Coronary artery (tissue), 2 donors: ENCODE data around the gene ZNF205.

ENCODE experiments used
- DNase-seq: peaks from one replicate; pipeline ENCODE4 v3.0.0-alpha.2; 2017; ENCODE audit warnings: low spot score
- H3K27ac ChIP-seq, 2 donors: fragments of 200-600 bp; sonication (generic); one replicate each; pipeline ENCODE4 v1.5.1; 2016 to 2019
- H3K4me3 ChIP-seq: fragments of 200-600 bp; sonication (generic); 2 replicates; pipeline ENCODE4 v1.5.1; 2016; ENCODE audit warnings: mild to moderate bottlenecking, moderate library complexity
- TF ChIP-seq, protein P1 (sequence below): fragments of 200-600 bp; sonication (generic); IDR thresholded peaks from one replicate; pipeline ENCODE4 v1.5.1; 2019; ENCODE audit warnings: antibody characterized with exemption

ZNF205 gene

DNA sequence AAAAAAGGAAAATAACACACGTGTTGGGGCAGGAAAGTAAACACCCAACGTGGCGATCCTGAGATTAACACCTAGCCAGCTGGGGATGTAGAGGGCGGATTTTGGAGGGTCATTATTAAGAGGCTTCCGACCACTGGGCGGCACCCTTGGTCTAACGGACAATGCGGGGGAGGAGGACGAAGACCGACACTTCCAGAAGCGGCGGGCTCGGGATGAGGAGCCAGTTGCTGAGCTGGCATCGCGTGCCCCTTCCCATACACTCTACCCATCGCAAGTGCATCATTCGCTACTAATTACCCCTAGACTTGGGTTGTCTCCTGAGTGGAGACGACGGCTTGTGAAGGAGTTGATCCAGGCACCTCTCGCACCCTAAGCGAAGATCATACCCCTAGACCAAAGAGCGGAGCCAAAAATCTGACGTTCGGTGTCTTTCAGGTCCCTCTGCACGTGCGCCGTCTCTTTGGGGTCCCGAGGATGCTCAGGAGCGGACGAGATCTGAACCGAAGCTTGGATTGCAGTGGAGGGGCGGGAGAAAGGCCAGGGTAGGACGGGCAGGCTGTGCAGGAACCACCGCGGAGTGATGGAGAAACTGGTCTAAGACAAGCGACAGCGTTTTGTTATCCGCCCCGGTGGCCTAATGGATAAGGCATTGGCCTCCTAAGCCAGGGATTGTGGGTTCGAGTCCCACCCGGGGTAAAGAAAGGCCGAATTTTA, 40.0 kb downstream of the ZNF205 start:
- peak overlapping the region; percentile 34 to 79 for H3K27ac ChIP-seq
- TF ChIP-seq, protein P1, sequence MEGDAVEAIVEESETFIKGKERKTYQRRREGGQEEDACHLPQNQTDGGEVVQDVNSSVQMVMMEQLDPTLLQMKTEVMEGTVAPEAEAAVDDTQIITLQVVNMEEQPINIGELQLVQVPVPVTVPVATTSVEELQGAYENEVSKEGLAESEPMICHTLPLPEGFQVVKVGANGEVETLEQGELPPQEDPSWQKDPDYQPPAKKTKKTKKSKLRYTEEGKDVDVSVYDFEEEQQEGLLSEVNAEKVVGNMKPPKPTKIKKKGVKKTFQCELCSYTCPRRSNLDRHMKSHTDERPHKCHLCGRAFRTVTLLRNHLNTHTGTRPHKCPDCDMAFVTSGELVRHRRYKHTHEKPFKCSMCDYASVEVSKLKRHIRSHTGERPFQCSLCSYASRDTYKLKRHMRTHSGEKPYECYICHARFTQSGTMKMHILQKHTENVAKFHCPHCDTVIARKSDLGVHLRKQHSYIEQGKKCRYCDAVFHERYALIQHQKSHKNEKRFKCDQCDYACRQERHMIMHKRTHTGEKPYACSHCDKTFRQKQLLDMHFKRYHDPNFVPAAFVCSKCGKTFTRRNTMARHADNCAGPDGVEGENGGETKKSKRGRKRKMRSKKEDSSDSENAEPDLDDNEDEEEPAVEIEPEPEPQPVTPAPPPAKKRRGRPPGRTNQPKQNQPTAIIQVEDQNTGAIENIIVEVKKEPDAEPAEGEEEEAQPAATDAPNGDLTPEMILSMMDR = no peak

DNA sequence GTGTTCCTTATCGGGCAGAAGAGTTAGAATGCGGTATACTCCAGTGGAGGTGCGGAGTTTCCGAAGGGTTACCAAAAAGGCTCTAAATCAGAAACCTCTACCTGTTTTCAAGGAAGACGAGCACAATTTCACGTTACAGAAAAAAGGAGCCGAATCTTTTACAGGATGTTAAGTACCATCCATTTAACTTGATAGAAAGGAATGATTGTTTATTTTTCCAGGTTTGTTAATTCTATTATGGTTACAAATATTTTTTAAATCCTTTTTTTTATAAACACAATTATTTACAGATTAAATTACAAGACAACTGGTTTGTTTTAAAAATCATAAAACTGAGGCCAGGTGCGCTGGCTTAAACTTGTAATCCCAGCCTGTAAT, 40.6 kb downstream of the ZNF205 start:
- peak overlapping the region in 1 of 2 donors; percentile 79 for H3K27ac ChIP-seq
- H3K4me3 ChIP-seq = no peak overlapping the region
- no peak for DNase-seq

More for the DNA sequence above, 40.0 kb downstream of the ZNF205 start:
- H3K4me3 ChIP-seq = peak overlapping the region; percentile 68
- peak; percentile 92 for DNase-seq

DNA sequence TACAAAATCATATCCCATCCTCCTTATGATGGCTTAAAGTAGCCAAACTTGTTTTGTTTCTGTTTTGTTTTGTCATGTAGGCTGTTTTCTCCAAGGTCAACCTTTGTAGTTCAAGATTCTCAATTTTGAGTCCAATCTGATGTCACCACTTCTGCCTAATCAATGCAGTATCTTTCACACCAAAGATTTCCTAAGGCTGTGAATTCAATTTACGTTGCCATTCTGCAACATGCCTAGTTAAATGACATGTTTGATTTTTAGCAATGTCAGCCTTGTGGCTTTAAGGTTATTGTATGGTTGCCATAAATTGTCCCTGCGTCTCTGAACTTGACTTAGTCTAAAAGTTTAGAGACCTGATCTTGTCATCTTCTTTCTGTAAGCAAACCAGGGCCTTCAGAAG, 42.8 kb downstream of the ZNF205 start:
- TF ChIP-seq, protein P1 = no peak
- H3K4me3 ChIP-seq = no peak overlapping the region
- no peak for DNase-seq
- H3K27ac ChIP-seq = no peak overlapping the region

More for the DNA sequence above, 40.6 kb downstream of the ZNF205 start:
- TF ChIP-seq, protein P1 = no peak

DNA sequence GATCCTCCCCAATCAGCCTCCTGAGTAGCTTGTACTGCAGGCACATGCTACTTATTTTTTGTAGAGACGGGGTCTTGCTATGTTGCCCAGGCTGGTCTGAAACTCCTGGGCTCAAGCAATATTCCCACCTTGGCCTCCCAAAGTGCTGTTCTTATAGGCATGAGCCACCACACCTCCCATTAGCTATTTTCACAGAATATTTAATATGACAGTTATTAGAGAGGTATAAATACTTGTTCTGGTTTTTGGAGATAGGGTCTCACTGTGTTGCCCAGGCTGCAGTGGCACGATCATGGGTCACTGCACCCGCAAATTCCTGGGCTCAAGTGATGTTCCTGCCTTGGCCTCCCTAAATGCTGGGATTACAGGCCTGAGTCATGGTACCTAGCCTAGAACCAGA, 43.6 kb downstream of the ZNF205 start:
- DNase-seq = no peak
- Histone ChIP-seq H3K27ac (no peak overlapping the region), H3K4me3 (no peak overlapping the region)
- TF ChIP-seq, protein P1 = no peak

DNA sequence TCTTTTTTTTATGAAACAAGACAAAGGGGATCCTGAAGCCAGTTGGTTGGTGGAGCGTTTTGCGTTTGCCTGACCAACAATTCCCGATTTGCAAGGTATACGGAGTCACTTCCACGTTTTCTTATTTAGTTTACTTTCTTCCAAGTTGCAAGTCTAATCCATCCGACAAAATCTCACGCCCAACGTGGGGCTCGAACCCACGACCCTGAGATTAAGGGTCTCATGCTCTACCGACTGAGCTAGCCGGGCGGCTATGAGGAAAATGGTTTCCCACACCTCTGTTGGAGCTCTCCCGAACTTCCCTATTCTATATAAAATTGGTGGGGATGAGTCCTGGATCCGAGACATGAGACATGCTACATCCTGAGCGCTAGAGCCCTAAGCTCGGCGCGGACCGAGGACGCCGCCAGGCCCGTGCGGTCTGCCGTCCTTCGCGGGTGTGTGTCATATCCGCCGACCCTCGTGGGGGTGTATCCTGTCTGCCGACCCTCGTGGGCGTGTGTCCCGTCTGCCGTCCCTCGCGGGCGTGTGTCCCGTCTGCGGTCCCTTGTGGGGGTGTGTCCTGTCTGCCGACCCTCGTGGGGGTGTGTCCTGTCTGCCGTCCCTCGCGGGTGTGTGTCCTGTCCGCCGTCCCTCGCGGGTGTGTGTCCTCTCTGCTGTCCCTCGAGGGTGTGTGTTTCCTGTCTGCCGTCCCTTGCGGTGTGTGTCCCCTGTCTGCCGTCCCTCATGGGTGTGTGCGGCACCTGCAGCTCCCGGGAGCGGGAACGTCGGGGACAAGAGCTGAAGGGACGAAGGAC, 45.0 kb downstream of the ZNF205 start:
- DNase-seq = no peak
- peak overlapping the region; percentile 87 to 92 for H3K27ac ChIP-seq
- TF ChIP-seq, protein P1 = no peak
- peak overlapping the region; percentile 84 for H3K4me3 ChIP-seq

DNA sequence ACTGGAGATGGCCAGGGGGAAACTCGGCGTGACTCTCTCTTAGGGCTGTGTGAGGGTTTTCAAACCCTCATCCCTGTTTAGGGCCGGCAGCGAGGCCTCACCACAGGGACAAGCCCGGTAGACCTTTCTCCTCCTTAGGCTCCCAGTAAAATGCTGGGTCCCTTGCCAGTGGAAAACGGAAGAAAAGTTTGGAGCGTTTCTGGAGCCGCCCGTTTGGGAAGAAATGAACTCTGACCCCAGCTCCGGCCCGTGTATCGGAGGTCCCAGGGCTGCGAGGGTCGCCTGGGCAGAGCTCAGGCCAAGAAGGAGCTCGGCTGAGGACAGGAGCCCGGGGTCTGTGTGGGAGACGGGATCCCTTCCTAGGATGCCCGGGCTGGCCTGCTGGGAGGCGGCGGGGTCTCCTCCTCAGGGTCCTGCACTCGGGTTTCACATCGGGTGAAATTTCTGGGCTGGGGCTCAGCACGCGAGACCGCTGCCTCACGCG, 45.7 kb downstream of the ZNF205 start:
- TF ChIP-seq, protein P1 = no peak
- peak overlapping the region; percentile 87 to 92 for H3K27ac ChIP-seq
- H3K4me3 ChIP-seq = peak overlapping the region; percentile 84
- DNase-seq = no peak
